GM10266 (cell line): ENCODE measurements around the gene AMBN.
"Not testable (repeated sequence)": the region's sequence is repeated elsewhere in the genome, so short reads cannot be mapped to it uniquely, and the experiment has no call there.

Experiments used
- DNase-seq: peaks from one replicate; pipeline ENCODE4 v3.0.0; 2012; ENCODE audit errors: extremely low spot score
- TF ChIP-seq, protein P1 (sequence below): IDR thresholded peaks from 2 replicates; pipeline ENCODE4 v1.5.1; 2012; ENCODE audit warnings: mild to moderate bottlenecking, low read depth; ENCODE audit not compliant: control insufficient read depth, insufficient read depth; ENCODE audit errors: missing control alignments

The AMBN gene

DNA sequence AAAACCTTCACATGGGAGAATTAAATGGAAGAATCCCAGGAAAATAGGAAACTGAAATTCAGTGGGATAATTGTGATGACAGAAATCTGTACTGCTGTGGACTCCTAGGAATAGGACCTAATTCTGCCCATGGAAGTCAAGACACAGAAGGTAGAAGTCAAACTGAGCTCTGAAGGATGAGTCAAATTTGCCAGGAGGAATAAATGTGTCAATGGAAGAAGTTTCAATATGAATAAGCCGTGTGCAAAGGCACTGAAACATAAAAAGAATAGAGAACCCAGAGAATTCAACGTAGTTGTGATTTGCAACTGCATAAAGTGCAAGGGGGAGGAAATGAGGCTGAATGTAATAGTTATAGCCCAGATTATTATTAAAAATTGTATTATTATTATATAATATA is 48.1 kb downstream of the AMBN start:
- TF ChIP-seq, protein P1, sequence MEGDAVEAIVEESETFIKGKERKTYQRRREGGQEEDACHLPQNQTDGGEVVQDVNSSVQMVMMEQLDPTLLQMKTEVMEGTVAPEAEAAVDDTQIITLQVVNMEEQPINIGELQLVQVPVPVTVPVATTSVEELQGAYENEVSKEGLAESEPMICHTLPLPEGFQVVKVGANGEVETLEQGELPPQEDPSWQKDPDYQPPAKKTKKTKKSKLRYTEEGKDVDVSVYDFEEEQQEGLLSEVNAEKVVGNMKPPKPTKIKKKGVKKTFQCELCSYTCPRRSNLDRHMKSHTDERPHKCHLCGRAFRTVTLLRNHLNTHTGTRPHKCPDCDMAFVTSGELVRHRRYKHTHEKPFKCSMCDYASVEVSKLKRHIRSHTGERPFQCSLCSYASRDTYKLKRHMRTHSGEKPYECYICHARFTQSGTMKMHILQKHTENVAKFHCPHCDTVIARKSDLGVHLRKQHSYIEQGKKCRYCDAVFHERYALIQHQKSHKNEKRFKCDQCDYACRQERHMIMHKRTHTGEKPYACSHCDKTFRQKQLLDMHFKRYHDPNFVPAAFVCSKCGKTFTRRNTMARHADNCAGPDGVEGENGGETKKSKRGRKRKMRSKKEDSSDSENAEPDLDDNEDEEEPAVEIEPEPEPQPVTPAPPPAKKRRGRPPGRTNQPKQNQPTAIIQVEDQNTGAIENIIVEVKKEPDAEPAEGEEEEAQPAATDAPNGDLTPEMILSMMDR = no peak
- DNase-seq = no peak

DNA sequence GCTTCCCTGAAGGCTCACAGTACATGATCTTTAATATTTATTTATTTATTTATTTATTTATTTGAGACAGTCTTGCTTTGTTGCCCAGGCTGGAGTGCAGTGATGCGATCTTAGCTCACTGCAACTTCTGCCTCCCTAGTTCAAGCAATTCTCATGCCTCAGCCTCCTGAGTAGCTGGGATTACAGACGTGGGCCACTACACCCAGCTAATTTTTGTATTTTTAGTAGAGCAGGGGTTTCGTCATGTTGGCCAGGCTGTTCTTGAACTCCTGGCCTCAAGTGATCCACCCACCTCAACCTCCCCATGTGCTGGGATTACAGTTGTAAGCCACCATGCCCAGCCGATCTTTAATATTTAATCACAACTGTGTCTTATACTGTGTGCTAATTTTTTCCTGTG is 58.7 kb downstream of the AMBN start:
- not testable (repeated sequence) for DNase-seq

DNA sequence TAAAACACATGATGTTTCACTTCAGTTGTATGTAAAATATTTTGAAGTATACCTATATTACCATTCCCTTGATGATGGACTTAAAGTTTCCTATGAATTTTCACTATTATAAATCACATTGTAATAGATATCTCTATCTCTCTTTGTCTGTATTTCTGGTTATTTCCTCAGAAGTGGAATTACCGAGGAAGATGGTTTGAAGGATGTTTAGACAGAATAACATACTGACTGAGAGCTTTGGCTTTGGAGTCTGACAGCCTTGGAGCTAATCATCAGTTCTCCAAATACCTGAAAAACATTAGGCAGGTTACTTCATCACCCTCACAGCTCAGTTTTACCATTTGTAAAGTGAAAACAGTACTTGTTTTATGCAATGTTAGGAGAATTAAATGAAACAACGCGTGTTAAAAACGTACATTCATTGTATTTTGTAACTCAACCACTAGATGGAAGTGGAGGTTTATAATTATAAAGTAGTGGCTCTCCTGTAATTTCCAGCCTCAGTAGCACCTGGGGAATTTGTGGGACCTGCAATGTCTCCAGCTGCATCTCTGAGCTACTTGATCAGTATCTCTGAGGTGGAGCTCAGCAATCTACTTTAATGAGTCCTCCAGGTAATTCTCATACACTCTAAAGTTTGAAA is 59.9 kb downstream of the AMBN start:
- TF ChIP-seq, protein P1 = peak; percentile 34
- peak; percentile 25 for DNase-seq

DNA sequence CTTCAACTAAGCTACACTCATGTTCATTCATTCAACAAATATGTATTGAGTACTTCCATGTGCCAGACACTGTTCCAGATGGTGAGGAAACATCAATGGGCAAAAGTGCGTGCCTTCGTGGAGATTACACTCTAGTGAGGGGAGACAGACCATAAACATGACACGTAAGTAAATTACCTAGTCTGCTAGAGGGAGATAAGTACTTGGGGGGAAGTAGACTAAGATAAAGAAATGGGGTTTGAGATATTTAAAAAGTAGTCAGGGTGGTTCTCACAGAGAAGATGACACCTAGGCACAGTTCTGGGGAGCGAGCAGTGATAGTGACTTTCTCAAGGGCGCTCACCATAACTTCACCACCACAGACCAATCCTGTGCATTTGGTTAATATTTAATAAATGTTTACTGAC is 62.6 kb downstream of the AMBN start:
- no peak for DNase-seq
- TF ChIP-seq, protein P1 = no peak
